Lower leg skin (tissue), 4 donors: ENCODE results near the gene CDH20. TPM values are rescaled to one million over a fixed set of nuclear protein-coding genes. Genes with fewer than 3 reads are reported as not detected.

Experiments
- DNase-seq, 2 donors: peaks; one replicate each; pipeline ENCODE4 v3.0.0-alpha.2; 2019; ENCODE audit warnings: low spot score in 2 of 2
- H3K4me3 ChIP-seq: fragments of 200-600 bp; sonication (generic); 2 replicates; pipeline ENCODE4 v1.5.1; 2017; ENCODE audit warnings: mild to moderate bottlenecking, low read depth; ENCODE audit not compliant: poor library complexity, severe bottlenecking
- CTCF ChIP-seq, 3 donors: fragments of 450-650 bp; IDR thresholded peaks; one replicate each; pipeline ENCODE4 v1.5.1; 2016; ENCODE audit warnings: antibody characterized with exemption in 3 of 3, mild to moderate bottlenecking in 3 of 3, moderate library complexity in 2 of 3
- POLR2A ChIP-seq, 2 donors: fragments of 450-650 bp; IDR thresholded peaks; one replicate each; pipeline ENCODE4 v1.6.1; 2016 to 2017; ENCODE audit warnings: antibody characterized with exemption in 2 of 2, mild to moderate bottlenecking in 1 of 2, moderate library complexity in 1 of 2
- WGBS, 2 donors: methylation state at CpG; one replicate each; pipeline ENCODE4 v1.1.5; 2018; 5-methylcytosine and 5-hydroxymethylcytosine counted together
- intact Hi-C: fragments of 100-400 bp; cut with DNase I; formaldehyde crosslinking; loops from one replicate; pipeline ENCODE4 v1.15.0; 2023; ENCODE audit warnings: low total_unique reads
- total RNA-seq, 4 donors: library from RNA; depleted of rRNA; stranded (reverse); fragments of >200 nt; gene quantifications; one replicate each; pipeline ENCODE4 v1.1.0, GENCODE V29; 2016

CDH20 gene
- total RNA-seq, 4 donors from 2014 or later: 1.2 to 2.9 (median 2.4) TPM

GRCh38 chr18:61329398-61329797 lies 3.8 kb upstream of the CDH20 start:
- TF ChIP-seq CTCF (IDR thresholded peaks at IDR 0.05): no peak
- TF ChIP-seq POLR2A (IDR thresholded peaks at IDR 0.05): no peak
- intact Hi-C loops: no loop called here
- no peak for DNase-seq
- 73 to 75% methylated on average over 3 of the region's 3 CpGs for WGBS, 2 donors
- H3K4me3 ChIP-seq: no peak overlapping the region

DNA sequence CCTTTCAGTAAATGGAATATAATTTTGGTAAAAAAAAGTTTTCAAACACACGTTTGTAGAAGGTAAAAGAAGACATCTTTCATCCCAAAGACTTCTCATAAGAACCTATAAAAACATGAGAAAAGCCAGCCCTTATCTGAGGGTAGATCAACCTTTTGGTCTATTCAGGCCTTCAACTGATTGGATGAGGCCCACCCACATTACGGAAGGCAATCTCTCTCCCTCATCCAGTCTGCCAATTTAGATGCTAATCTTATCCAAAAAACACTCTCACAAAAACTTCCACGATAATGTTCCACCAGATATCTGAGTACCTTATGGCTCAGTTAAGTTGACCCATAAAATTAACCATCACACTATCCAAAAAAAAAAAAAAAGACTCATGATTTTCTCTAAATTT lies 2.2 kb upstream of the CDH20 start:
- intact Hi-C loops: no loop called here
- H3K4me3 ChIP-seq: no peak overlapping the region
- TF ChIP-seq POLR2A (IDR thresholded peaks at IDR 0.05): no peak
- TF ChIP-seq CTCF (IDR thresholded peaks at IDR 0.05): no peak
- no peak for DNase-seq
- 83 to 84% methylated on average over 3 of the region's 3 CpGs for WGBS, 2 donors

DNA sequence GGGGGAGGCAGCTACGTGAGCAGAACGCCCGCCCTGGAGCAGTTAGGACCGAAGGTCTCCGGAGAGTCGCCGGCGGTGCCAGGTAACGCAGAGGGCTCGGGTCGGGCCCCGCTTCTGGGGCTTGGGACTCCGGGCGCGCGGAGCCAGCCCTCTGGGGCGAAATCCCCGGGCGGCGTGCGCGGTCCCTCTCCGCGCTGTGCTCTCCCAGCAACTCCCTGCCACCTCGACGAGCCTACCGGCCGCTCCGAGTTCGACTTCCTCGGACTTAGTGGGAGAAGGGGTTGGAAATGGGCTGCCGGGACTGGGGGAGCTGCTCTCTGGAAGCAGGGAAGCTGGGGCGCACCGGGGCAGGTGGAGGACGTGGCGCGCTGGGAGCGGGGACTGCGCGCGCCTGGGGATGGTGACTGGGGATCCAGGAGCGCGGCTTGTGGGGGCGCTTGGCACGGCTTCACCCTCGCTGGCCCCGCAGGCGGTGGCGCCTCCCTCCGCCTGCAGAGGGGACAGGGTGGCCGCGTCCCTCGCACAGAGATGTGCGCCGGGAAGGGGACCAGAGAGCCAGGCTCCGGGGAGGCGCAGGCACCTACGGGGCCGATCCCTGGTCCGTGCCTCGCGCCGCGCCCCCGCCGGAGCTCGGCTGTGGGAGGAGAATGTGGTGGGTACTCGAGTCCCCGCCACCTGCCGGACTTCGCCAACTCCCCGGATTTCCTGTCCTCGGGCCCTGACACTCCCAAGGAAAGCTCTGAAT lies 688 bp downstream of the CDH20 start:
- WGBS, 2 donors: 0% methylated on average over 29 to 52 of the region's 73 CpGs

DNA sequence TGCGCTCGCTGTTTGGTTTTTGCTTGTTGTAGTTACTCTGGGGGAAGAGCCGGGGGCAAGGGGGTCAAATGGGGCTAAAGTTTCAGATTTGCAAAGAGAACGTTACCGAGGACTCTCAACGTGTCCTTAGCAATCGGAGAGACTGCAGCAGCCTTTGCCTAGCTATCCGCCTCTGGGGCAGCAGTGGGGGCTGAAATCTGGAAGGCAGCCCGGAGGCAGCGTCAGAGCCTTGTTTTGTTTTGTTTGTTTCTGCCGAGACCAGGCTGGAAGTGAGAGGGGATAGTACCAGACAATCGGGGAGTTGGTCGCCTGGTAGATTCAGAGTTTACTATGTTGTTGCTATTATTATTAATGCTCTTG lies 1.2 kb downstream of the CDH20 start:
- TF ChIP-seq CTCF (IDR thresholded peaks at IDR 0.05) (no peak), POLR2A (IDR thresholded peaks at IDR 0.05) (no peak)
- WGBS, 2 donors: 4% methylated on average over 13 of the region's 13 CpGs
- DNase-seq: no peak
- intact Hi-C loops: no loop called here
- H3K4me3 ChIP-seq: no peak overlapping the region

More for the DNA sequence above, 688 bp downstream of the CDH20 start:
- intact Hi-C loops: no loop called here
- H3K4me3 ChIP-seq: peak overlapping the region; percentile 8
- TF ChIP-seq POLR2A (IDR thresholded peaks at IDR 0.05): no peak
- TF ChIP-seq CTCF (IDR thresholded peaks at IDR 0.05): no peak
- no peak for DNase-seq

- no peak for DNase-seq
- intact Hi-C loops: no loop called here
- no peak overlapping the region for H3K4me3 ChIP-seq
- TF ChIP-seq POLR2A (IDR thresholded peaks at IDR 0.05): no peak
- no peak for TF ChIP-seq CTCF (IDR thresholded peaks at IDR 0.05)
- WGBS, 2 donors: 49 to 51% methylated on average over 10 of the region's 10 CpGs
These were observed 1.9 kb downstream of the CDH20 start for GRCh38 chr18:61334951-61335683.
